Panc1 (cell line): Measurements from ENCODE around the gene RPL27A. TPM values are rescaled to one million over a fixed set of nuclear protein-coding genes. Genes with fewer than 3 reads are reported as not detected.

Experiments
- ATAC-seq: fragments of 200-7000 bp; cut with Tn5 transposase; 2 replicates; pipeline ENCODE4 v1.9.1; 2020; ENCODE audit warnings: mild to moderate bottlenecking, moderate library complexity
- BruUV-seq: library from RNA; stranded (reverse); fragments of 400-500 nt; replicated peaks from 2 replicates; lab custom pipeline; 2021; lab: Mats Ljungman, UMichigan
- CTCF ChIA-PET: fragments of 300-600 bp; sonication (Branson Sonifier 250); formaldehyde crosslinking; loops from one replicate; lab custom pipeline; 2022; ENCODE audit warnings: antibody characterized with exemption; lab: Charles Lee
- POLR2A ChIA-PET: fragments of 300-600 bp; sonication (Branson Sonifier 250); formaldehyde crosslinking; loops from one replicate; lab custom pipeline; 2022; ENCODE audit warnings: antibody characterized with exemption; lab: Charles Lee
- DNase-seq: peaks from one replicate; pipeline ENCODE4 v3.0.0-alpha.2; 2010; ENCODE audit warnings: low read depth, low spot score
- H3K27ac ChIP-seq: 2 replicates; pipeline ENCODE4 v1.5.1; 2011; ENCODE audit warnings: mild to moderate bottlenecking, low read length, inconsistent platforms
- H3K27me3 ChIP-seq: fragments of 200-500 bp; sonication (Bioruptor generic); 2 replicates; pipeline ENCODE4 v1.6.0; 2014; ENCODE audit warnings: low read length, inconsistent platforms; ENCODE audit not compliant: control insufficient read depth, insufficient read depth
- H3K36me3 ChIP-seq: fragments of 200-500 bp; sonication (Bioruptor generic); 2 replicates; pipeline ENCODE4 v1.5.1; 2014; ENCODE audit warnings: inconsistent platforms, mild to moderate bottlenecking, low read length, moderate library complexity; ENCODE audit not compliant: control insufficient read depth, insufficient read depth
- H3K4me1 ChIP-seq: 2 replicates; pipeline ENCODE4 v1.5.1; 2011; ENCODE audit warnings: inconsistent platforms, mild to moderate bottlenecking, low read length, moderate library complexity; ENCODE audit not compliant: control insufficient read depth, insufficient read depth
- H3K4me3 ChIP-seq, 2 experiments: 2 replicates each; pipeline ENCODE4 v1.5.1; 2011 to 2012; ENCODE audit warnings: low read depth in 2 of 2, low read length in 2 of 2, mild to moderate bottlenecking in 2 of 2, inconsistent platforms in 1 of 2, moderate library complexity in 1 of 2
- H3K9me3 ChIP-seq: fragments of 200-500 bp; sonication (Bioruptor generic); 2 replicates; pipeline ENCODE4 v1.5.1; 2014; ENCODE audit warnings: low read depth, mild to moderate bottlenecking, inconsistent platforms, low read length, moderate library complexity; ENCODE audit not compliant: control insufficient read depth, insufficient read depth
- POLR2AphosphoS5 ChIP-seq: IDR thresholded peaks from 2 replicates; pipeline ENCODE4 v1.6.1; 2012; ENCODE audit warnings: mild to moderate bottlenecking, low read depth, low read length, moderate library complexity
- SIN3A ChIP-seq: IDR thresholded peaks from 2 replicates; pipeline ENCODE4 v1.6.1; 2012; ENCODE audit warnings: low read depth, mild to moderate bottlenecking, low read length, moderate library complexity, borderline replicate concordance; ENCODE audit not compliant: insufficient read depth
- TCF7L2 ChIP-seq: IDR thresholded peaks from 2 replicates; pipeline ENCODE4 v1.6.1; 2011; ENCODE audit warnings: mild to moderate bottlenecking, low read depth, low read length, inconsistent platforms
- in situ Hi-C: cut with HindIII; loops from 2 replicates; pipeline ENCODE4 v1.10.0; 2016; ENCODE audit warnings: low sequenced_read_pairs, low pct_unique_long_range_greater_than_20kb
- intact Hi-C: fragments of 100-400 bp; cut with micrococcal nuclease; formaldehyde crosslinking; loops from one replicate; pipeline ENCODE4 v1.10.0; 2022; ENCODE audit not compliant: unreplicated experiment
- total RNA-seq: library from RNA; stranded (reverse); gene quantifications from one replicate; pipeline ENCODE4 v1.2.1, GENCODE V29; 2021; ENCODE audit not compliant: unreplicated experiment
- TF ChIP-seq, protein P1 (sequence below), 2 experiments: IDR thresholded peaks; 2 replicates each; pipeline ENCODE4 v1.6.1; 2011 to 2012; ENCODE audit warnings: low read depth in 2 of 2, control low read depth in 1 of 2, low read length in 1 of 2, mild to moderate bottlenecking in 1 of 2, moderate library complexity in 1 of 2; ENCODE audit not compliant: insufficient read depth in 1 of 2
- TF ChIP-seq, protein P2 (sequence below): fragments of 450-650 bp; IDR thresholded peaks from 2 replicates; pipeline ENCODE4 v1.5.1; 2017; ENCODE audit warnings: mild to moderate bottlenecking

RPL27A gene
- total RNA-seq, 1 experiment from 2014 or later = 1,115 TPM

DNA sequence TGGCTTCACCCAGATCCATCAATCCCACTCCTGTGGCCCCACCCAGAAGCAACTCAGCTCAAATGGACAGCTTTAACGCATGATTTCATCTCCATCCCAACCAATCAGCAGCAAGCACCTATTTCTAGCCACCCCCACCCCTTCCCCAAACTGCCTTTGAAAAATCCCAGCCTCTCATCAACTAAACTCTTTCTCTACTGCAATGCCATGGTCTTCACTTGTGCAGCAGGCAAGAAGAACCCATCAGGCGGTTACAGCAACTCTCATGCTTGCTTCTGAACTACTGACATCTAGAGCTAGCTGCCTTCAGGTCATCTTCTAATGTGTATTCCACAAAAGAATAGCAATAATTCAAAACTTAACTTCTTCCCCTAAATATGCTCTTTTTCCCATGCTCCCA is 46.5 kb upstream of the RPL27A start:
- H3K27ac ChIP-seq = no peak overlapping the region
- in situ Hi-C loops = no loop called here
- intact Hi-C loops = no loop called here
- ChIA-PET POLR2A (no interaction called here), CTCF (no interaction called here)
- ATAC-seq (no peak), DNase-seq (no peak)
- no peaks in the 10 kb centered on the region for H3K9me3 ChIP-seq
- no peaks in the 10 kb centered on the region for H3K27me3 ChIP-seq
- BruUV-seq = no TSS peak
- H3K4me1 ChIP-seq = no peaks in the 10 kb centered on the region
- TF ChIP-seq SIN3A (no peak), TCF7L2 (no peak), POLR2AphosphoS5 (no peak)
- TF ChIP-seq, protein P1, sequence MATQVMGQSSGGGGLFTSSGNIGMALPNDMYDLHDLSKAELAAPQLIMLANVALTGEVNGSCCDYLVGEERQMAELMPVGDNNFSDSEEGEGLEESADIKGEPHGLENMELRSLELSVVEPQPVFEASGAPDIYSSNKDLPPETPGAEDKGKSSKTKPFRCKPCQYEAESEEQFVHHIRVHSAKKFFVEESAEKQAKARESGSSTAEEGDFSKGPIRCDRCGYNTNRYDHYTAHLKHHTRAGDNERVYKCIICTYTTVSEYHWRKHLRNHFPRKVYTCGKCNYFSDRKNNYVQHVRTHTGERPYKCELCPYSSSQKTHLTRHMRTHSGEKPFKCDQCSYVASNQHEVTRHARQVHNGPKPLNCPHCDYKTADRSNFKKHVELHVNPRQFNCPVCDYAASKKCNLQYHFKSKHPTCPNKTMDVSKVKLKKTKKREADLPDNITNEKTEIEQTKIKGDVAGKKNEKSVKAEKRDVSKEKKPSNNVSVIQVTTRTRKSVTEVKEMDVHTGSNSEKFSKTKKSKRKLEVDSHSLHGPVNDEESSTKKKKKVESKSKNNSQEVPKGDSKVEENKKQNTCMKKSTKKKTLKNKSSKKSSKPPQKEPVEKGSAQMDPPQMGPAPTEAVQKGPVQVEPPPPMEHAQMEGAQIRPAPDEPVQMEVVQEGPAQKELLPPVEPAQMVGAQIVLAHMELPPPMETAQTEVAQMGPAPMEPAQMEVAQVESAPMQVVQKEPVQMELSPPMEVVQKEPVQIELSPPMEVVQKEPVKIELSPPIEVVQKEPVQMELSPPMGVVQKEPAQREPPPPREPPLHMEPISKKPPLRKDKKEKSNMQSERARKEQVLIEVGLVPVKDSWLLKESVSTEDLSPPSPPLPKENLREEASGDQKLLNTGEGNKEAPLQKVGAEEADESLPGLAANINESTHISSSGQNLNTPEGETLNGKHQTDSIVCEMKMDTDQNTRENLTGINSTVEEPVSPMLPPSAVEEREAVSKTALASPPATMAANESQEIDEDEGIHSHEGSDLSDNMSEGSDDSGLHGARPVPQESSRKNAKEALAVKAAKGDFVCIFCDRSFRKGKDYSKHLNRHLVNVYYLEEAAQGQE (IDR thresholded peaks at IDR 0.05; ENCODE audit: insufficient read depth in 1 of 2, low read depth in 2 of 2, low read length in 1 of 2) = no peak
- TF ChIP-seq, protein P2, sequence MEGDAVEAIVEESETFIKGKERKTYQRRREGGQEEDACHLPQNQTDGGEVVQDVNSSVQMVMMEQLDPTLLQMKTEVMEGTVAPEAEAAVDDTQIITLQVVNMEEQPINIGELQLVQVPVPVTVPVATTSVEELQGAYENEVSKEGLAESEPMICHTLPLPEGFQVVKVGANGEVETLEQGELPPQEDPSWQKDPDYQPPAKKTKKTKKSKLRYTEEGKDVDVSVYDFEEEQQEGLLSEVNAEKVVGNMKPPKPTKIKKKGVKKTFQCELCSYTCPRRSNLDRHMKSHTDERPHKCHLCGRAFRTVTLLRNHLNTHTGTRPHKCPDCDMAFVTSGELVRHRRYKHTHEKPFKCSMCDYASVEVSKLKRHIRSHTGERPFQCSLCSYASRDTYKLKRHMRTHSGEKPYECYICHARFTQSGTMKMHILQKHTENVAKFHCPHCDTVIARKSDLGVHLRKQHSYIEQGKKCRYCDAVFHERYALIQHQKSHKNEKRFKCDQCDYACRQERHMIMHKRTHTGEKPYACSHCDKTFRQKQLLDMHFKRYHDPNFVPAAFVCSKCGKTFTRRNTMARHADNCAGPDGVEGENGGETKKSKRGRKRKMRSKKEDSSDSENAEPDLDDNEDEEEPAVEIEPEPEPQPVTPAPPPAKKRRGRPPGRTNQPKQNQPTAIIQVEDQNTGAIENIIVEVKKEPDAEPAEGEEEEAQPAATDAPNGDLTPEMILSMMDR = no peak
- peaks cover 11% of the 10 kb centered on the region for H3K36me3 ChIP-seq
- H3K4me3 ChIP-seq = no peak overlapping the region

DNA sequence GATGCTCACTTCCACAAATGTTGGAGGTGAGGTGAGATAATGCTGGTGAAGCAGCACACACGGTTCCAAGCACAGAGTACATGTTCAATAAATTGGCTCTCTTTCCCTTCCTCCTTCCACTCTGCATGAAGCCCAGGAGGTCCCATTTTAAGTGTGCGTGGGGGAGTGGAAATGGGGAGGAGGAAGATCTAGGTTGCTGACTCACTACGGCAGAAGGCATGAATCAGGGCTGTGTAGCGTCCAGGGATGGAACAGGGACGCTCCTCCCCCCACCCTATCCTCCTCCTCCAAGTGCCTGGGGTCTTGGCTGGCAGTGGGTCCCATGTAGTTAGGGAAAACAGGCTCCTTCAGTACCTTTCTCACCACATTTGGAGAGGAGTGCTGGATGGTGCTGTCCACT is 44.3 kb upstream of the RPL27A start:
- Histone ChIP-seq H3K9me3 (no peaks in the 10 kb centered on the region), H3K27me3 (no peaks in the 10 kb centered on the region), H3K4me3 (no peak overlapping the region), H3K36me3 (peaks cover 11% of the 10 kb centered on the region; the same call in 1 of the 2 replicates), H3K27ac (no peak overlapping the region), H3K4me1 (no peaks in the 10 kb centered on the region)
- TF ChIP-seq POLR2AphosphoS5 (no peak), TCF7L2 (no peak), SIN3A (no peak)
- TF ChIP-seq, protein P1 (IDR thresholded peaks at IDR 0.05; ENCODE audit: insufficient read depth in 1 of 2, low read depth in 2 of 2, low read length in 1 of 2) = no peak
- TF ChIP-seq, protein P2 = no peak
- POLR2A ChIA-PET = interaction anchor here (0.6 kb wide), 1 partner anchor 229 kb away, joined by 7 read pairs; no protein-coding TSS in a partner anchor
- ATAC-seq = no peak
- no TSS peak for BruUV-seq
- in situ Hi-C loops (no loop called here), intact Hi-C loops (no loop called here)
- DNase-seq = no peak
- CTCF ChIA-PET = interaction anchor here (0.6 kb wide), 1 partner anchor 289 kb away, joined by 4 read pairs; no protein-coding TSS in a partner anchor
